ENCODE results near the gene OR8B3.
A peak's percentile ranks its signal among the peaks of the same experiment; 100 is the strongest.
"Not testable (repeated sequence)": the region's sequence is repeated elsewhere in the genome, so short reads cannot be mapped to it uniquely, and the experiment has no call there.

The OR8B3 gene, protein sequence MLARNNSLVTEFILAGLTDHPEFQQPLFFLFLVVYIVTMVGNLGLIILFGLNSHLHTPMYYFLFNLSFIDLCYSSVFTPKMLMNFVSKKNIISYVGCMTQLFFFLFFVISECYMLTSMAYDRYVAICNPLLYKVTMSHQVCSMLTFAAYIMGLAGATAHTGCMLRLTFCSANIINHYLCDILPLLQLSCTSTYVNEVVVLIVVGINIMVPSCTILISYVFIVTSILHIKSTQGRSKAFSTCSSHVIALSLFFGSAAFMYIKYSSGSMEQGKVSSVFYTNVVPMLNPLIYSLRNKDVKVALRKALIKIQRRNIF

DNA sequence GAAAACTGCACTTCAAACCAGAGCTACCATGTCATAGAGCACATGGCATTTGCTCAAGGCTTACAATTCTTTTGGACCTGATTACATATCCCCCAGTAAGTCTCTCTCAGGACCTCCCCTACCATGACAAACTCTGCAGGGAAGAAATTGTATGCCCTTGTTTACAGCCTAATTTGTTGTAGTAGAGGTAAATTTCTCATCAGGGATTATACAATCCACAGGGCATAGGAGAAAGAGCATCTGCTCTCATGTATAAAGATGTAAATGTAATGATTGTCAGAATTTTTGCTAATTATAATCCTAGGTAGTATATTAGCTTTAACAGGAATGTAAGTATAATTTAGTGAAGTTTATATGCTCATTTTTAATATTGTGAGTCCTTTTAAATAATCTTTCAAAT, at the start of gene OR8B3:
Gene OR8B3, minus strand, starts transcription at position 101 of the 400 bp plus-strand sequence. CDS start 1,673 bp downstream, outside the sequence.
- DNase-seq = no peak

DNA sequence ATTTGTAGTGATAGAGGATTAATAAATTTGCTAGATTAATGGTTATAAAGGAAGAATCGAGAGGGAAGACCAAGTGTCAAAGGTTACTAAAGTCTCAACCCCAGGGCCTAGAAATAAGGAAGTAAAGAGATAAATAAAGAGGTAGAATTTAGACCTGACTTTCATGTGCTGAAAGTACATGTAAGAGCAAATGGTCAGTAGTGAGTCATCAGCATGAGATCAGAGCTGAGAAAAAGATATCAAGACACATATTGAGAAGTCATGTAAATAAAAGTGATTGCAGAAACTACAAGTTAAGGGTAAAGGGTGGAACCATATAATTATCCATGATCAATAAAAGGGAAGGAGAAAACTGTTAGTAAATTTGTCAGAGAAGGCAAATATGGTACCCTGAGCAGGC, 48.1 kb upstream of the OR8B3 start:
- DNase-seq = no peak

DNA sequence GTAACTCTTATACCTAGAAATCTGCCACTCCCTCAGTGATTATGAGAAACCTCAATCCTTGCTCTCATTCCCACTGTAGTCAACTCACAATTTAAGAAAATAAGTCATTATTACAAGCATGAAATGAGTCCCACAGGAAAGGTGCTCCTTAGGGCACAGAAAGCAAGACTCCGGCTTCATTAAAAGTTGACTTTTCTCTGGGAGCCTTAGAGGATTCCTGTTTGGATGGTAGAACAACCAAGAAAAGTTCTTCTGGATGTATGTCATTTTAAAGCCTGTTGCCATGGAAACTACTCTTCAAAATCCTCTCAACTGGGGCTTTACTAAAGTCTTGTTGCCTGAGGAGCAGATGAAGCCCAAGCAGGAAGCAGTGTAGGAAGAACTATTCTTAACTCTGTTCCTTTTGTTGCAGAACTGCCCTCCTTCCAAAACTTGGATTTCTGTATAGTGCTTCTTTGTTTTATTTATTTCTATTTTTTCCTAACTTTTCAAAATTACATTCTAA, 46.9 kb upstream of the OR8B3 start, which contains the start of gene OR8B8:
Gene OR8B8, minus strand, starts transcription at position 51 of the 505 bp plus-strand sequence. CDS start 4,611 bp downstream, outside the sequence.
- no peak for DNase-seq

DNA sequence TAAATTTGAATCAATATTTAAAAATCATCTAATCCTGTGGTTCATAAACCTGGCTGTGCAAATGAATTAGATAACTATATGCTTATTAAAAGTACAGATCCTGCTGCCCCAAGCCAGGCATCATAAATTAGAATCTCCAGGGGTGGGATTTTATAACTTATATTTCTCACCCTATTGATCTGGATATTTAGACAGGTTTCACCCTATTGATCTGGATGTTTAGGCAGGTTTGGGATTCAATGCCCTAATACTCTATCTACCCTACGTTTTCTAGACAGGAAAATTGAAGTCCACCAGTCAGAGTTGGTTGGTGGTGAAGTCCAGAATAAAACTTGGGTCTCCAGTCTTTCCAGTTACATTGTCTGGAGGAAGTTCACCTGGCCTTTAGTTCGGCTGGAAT, 44.0 kb upstream of the OR8B3 start:
- DNase-seq = no peak

DNA sequence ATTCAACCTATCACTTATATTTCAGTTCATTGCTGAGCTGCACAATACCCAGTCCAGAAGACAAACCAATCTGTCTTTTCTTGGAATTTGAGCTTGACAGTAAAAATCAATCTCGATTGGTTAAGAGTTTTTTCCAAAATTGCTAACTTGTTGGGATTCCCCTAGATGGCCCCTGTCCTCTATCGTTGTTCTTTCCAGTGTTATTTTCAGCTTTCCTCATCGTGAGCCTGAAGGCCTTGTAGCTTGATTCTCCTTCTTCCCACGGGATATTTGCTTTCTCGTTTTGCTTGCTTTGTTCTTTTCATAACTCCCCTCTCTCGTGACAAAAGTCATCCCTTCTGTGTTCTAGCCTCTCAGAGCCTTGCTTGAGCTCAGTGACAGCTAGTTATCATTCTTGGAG, 43.6 kb upstream of the OR8B3 start:
- no peak for DNase-seq

DNA sequence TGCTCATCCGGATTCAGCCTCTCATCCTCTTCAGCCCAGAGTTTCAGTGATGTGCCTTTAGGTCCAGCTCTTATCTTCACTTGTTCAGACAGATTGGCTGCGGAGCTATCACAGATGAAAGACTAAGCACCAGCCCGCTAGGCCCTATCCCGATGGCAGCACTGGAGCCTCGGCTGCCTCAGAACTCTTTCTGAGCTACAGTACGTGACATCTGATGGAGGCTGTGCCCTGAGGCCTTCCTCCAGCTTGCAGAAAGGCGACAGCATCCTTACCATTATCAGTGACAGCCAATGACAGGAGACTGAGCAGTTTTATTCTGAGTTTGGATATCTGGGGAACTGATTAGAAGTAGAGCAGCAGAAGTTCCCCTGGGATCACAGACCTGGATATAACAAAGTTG, 42.7 kb upstream of the OR8B3 start:
- DNase-seq = no peak

DNA sequence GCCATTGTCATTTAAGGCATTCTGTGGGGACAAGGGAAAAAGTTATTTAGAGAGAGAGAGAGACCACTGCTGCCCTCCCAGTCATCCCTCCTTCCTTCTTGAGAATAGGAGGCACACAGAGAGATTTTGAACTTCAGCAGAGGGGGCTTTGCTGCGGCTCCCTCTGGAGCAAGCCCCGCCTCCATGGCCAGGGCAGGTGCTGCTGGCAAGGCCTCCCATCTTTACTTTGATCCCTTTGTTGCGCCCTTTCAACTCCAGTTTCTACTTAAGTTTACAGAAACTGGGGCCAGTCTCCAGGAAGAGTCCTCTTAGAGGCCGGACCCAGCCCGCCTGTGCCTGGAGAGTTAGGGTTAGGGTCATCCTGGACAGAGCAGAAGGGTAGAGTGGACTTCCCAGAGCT, 42.3 kb upstream of the OR8B3 start:
- no peak for DNase-seq

DNA sequence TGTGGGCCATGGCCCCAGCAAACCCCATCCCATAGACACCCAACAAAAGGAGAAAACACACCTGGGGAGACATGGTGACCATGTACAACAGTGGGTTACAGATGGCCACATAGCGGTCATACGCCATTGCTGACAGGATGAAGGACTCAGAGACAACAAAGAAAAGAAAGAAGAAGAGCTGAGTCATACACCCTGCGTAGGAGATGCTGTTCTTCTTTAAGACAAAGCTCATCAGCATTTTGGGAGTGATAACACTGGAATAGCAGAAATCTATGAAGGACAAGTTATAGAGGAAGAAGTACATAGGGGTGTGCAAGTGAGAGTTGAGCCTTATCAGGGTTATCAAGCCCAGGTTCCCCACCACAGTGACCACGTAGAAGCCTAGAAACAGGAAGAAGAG, 41.8 kb upstream of the OR8B3 start:
- DNase-seq = no peak

DNA sequence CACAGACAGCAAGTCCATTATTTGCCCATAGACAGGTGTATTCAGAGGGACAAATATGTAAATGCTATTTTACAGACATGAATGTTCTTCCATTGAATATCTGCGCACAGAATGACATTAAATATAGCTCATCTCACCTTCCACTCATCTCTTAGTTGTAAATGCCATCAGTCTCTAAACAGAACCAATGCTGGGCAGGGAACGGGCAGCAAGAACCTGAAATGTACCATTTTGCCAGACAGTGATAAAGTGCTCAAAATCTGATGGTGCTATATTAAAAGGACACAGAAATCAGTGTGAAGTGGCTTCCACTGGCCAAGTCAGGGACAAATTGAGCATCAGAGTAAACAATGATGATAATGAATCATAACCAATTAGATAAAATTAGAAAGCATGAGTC, 35.9 kb upstream of the OR8B3 start:
- DNase-seq = no peak

DNA sequence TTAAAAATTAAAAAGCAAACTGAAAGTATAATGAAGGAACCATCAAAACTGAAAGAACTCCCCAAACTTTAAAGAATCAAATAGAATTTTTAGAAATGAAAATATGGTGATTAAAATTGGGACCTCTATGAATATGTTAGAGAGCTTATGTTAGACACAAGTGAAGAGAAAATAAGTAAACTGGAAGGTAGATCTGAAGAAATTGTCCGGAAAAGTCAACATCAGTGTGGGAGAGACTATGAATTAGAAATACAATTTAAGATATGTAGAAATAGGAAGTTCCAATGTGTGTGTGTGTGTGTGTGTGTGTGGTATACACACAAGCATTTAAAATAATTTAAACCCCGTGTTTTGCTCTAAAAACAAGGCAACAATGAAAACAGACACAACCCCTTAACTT, 30.8 kb upstream of the OR8B3 start:
- no peak for DNase-seq

DNA sequence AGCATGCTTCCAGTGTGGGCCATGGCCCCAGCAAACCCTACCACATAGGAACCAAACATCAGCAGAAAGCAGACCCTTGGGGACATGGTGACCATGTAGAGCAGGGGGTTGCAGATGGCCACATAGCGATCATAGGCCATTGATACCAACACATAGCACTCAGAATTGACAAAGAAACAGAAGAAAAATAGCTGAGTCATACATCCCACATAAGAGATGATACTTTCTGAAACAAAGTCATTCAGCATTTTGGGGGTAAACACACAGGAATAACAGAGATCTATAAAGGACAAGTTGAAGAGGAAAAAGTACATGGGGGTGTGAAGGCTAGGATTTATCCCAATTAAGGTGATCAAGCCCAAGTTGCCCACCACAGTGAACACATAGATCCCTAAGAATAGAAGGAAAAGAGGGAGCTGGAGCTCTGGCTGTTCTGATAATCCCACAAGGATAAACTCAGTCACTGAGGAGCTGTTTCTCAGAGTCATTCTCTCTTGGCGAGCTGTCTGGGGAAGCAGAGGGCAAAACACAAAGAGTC, 25.6 kb upstream of the OR8B3 start, which contains the start of gene OR8B4:
Gene OR8B4, minus strand, starts transcription at position 488 of the 538 bp plus-strand sequence. Its CDS starts 0 bp downstream, at position 488.
- no peak for DNase-seq

DNA sequence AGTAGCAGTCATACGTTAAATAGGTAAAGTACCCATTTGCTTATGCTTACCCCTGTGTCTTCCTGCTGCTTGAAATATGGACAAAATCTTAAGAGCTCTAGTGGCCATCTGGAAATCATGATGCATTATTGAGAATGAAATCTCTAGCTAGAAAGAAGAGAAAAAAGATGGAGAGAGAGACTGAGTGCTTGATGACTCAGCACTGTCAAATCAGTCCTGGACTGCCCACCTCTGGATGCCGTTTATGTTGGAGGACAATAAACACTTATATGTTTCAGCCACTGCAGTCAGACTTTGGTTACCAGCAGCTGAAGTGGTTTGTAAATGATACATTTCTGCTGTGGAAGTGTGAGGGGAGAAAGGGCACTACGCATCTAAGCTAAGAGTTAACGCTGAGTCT, 22.2 kb upstream of the OR8B3 start:
- DNase-seq = no peak

DNA sequence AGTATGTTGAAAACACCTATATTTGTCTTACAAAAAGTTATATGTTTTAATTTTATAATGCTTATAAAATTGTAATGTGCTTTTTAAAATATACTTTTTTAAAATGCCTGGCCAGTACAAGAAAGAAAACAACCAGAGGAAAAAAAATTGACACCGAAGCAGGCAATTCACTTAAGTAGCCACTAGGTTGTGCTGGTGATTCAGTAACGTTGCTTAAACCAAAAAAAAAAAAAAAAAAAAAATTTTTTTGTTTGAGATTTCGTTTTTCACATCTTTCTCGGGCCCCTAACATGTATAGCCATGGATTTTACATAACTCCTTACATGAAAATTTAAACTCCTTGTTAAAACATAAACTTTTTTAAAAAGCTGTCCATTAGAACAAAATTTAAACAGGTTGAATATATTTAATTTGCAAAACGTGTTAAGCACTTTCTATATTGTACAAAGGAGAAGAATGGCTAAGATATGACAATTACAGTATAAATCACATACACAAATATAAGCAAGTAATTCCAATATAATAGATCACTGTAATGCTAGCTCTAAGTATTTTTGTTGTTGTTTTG, 16.6 kb upstream of the OR8B3 start:
- peak; percentile 3 to 73 for DNase-seq

DNA sequence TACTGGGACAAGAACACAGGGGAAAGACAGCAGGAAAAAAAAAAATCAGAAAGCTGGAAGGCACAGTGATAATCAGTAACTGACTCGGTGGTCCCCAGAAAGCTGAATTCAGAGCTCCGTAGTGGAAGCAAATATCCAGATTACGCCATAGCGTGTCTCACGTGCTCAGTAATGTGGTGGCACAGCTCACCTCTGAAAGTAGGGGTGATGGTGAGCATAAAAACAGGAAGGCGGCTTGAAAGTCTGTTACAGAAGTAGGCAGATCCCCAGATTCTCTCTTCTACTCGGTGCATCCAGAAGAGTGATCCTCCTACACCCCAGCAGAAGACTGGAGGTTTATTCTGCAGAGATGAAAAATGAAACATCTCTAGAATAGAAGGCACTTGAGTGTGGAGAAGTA, 11.1 kb upstream of the OR8B3 start:
- DNase-seq = no peak

DNA sequence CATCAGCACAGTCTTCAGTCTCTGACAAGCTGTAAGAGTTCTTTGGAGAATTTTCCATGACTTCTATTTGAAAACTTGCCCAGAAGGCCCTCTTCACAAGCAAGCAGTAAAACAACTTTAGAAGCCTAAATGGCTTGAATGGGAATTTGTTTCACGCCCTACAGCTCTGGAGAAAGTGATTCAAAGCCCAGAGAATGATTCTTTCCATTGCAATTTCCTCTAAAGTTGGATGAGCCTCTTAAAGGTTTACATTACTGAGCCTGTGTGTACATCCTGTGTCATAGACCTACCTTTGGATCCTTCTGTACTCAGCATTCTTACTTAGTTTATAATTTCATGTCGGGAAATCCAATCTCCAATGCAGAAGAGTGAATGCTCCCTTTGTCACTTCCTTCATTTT, 6.8 kb upstream of the OR8B3 start:
- no peak for DNase-seq

DNA sequence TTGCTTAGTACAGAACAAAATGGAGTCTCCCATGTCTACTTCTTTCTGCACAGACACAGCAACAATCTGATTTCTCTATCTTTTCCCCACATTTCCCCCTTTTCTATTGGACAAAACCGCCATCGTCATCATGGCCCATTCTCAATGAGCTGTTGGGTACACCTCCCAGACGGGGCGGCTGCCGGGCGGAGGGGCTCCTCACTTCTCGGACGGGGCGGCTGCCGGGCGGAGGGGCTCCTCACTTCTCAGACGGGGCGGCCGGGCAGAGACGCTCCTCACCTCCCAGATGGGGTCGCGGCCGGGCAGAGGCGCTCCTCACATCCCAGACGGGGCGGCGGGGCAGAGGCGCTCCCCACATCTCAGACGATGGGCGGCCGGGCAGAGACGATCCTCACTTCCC, 4.4 kb upstream of the OR8B3 start:
- DNase-seq = not testable (repeated sequence)

DNA sequence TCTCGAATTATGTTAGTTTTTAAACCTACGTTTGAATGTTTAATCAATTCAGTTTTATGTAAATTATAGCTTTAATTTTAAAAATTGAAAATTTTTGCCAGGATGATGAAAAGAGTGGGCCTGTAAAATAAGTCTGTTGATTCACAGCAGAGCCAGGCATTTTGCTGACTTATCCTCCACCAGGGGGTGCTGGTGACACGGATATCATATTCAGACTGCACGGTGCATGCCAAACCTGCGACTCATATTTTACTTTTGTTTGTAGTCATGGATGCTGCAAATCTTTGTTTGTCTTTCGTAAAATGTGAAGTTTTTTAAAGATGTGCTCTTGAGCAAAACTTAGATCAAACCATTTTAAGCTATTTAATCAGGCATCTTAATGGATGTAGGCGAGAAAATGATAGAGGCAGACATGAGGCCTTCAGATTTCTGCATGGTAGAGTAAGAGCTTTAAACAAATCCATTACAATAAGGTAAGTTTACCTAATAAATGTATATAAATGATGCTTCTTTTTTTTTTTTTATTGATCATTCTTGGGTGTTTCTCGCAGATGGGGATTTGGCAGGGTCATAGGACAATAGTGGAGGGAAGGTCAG, 3.6 kb upstream of the OR8B3 start:
- DNase-seq = peak in 1 of 2 experiments; percentile 68

DNA sequence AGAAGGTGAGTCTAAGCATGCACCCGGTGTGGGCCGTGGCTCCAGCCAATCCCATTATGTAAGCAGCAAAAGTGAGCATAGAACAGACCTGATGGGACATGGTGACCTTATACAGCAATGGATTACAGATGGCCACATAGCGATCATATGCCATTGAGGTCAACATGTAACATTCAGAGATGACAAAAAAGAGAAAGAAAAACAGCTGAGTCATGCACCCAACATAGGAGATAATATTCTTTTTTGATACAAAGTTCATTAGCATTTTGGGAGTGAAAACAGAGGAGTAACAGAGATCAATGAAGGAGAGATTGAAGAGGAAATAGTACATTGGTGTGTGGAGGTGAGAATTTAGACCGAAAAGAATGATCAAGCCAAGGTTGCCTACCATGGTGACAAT, 2.0 kb downstream of the OR8B3 start:
- DNase-seq = not testable (repeated sequence)

DNA sequence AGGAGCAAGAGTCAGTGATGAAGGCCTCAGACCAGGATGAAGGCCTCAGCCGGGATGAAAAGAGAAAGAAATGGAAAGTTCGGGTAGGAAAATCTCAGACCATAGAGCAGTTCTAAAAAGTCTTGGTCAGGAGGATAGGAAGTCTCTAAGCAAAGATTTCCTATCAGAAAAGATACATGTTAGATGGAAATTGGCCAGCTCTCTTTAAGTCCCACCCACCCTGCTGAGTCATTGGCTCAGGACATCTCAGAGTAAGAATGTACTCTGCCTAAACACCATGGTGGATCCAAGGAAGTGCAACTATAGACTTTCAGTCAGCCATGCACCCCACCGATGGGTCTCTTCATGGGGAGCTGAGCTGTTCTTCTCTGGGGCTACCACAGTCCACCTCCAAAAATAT, 4.4 kb downstream of the OR8B3 start:
- peak in 1 of 2 experiments; percentile 11 for DNase-seq

DNA sequence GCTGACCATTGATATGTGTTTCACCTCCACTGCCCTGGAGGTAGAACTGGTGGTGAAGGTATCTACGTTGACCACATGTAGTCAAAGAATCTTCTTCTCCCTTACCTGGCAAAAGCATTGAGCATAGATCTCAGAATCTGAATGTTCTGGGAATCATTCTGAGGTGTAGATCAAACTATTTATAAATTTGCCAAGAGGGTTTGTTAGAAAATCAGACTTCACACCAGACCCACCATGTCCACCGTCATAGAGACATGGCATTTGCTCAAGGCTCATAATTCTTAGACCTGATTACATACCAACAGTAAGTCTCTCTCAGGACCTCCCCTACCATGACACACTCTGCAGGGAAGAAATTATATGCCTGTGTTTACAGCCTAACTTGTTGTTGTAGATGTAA, 14.4 kb downstream of the OR8B3 start, which contains the start of gene OR8B2:
Gene OR8B2, minus strand, starts transcription at position 101 of the 400 bp plus-strand sequence. CDS start 1,156 bp downstream, outside the sequence.
- no peak for DNase-seq

DNA sequence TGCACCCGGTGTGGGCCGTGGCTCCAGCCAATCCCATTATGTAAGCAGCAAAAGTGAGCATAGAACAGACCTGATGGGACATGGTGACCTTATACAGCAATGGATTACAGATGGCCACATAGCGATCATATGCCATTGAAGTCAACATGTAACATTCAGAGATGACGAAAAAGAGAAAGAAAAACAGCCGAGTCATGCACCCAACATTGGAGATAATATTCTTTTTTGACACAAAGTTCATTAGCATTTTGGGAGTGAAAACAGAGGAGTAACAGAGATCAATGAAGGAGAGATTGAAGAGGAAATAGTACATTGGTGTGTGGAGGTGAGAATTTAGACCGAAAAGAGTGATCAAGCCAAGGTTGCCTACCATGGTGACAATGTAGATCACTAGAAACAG, 16.0 kb downstream of the OR8B3 start:
- not testable (repeated sequence) for DNase-seq

DNA sequence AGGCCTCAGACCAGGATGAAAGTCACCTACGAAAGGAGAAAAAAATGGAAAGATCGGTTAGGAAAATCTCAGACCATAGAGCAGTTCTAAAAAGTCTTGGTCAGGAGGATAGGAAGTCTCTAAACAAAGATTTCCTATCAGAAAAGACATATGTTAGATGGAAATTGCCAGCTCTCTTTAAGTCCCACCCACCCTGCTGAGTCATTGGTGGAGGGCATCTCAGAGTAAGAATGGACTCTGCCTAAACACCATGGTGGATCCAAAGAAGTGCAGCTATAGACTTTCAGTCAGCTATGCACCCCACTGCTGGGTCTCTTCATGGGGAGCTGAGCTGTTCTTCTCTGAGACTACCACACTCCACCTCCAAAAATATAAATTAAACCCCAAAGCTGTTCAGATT, 18.2 kb downstream of the OR8B3 start:
- no peak for DNase-seq

DNA sequence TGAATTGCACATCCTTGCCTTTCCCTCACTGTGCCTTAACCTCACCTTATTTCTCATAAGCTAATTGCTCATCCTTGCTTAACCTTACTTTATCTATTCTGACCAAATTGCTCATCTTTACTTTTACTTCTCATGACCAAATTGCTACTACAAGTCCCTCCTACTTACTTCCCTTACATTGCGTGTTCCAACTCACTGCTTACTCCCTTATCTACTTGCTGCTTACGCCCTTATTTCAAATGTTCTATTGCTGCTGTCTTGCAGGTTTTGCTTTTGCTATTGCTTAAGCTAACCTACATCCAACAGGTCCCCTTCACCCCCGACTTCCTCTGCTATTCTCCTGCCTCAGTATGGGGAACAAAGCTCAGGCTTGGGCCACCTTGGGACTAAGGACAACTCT, 22.5 kb downstream of the OR8B3 start:
- DNase-seq = no peak

DNA sequence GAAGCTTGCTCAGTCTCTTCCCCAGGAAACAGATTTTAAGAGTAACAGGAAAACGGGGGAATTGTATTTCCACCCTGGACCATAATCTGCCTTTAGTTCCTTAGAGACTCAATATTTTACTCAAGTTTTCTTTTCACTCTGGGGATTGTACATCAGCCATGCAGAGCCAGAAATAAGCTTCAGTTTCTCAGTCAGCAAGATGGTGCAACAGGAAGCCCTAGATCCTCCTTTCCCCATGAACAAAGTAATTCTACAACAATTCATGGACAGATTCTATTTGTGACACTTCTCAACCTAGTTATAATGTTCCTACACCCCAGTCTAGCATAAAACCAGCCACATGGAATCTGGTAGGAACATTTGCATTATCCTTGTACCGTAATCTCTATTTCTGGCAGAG, 39.3 kb downstream of the OR8B3 start:
- DNase-seq = no peak
